Germinal center (tissue), 1 donor: ENCODE measurements around the gene KHDRBS1.
A peak's percentile ranks its signal among the peaks of the same experiment; 100 is the strongest.
"Not testable (repeated sequence)": the region's sequence is repeated elsewhere in the genome, so short reads cannot be mapped to it uniquely, and the experiment has no call there.

Source experiments
- DNase-seq: peaks from one replicate; pipeline ENCODE4 v3.0.0; 2012; ENCODE audit warnings: mixed read lengths, low spot score

Gene KHDRBS1

GRCh38 chr1:32013386-32014198, at the start of gene KHDRBS1:
Gene KHDRBS1 (plus strand): TSS chr1:32013868. CDS start chr1:32013996, 128 bp downstream.
- peak; percentile 100 for DNase-seq

DNA sequence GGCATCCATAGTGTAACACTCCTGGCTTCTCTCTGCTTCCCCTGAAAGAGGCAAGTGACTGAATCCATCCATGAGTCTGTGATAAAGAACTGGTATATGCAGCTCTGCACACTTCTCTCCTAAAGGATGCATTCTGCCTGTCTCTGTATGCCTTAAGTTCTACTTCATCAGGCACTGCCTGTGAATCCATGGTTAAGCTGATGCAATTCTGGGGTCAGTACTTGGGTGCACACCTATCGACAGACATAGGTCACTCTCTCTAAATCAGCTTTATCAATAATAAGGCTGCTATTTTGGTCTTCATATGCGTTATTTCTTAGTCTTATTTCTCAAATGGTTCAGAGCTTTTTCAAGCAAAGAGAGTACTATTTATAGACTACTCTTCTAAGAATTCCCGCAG, 42.8 kb upstream of the KHDRBS1 start:
- no peak for DNase-seq

DNA sequence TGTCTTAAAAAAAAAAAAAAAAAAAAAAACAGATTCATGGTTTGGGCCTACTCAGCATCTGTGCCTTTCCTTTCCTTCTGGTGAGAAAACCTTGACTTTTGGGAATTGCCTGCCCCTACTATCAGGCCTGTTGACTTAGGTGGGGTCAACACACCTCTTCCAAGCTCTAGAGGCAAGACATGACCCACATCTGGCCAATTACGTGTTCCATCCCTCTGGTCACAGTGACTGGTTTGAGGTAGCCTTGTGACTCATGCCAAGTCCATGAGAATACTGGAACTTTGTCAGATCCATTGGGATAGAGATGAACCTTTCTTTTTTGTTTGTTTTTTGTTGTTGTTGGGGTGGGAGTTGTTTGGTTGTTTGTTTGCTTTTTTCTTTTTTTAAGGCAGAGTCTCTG, 37.3 kb upstream of the KHDRBS1 start:
- DNase-seq = no peak

DNA sequence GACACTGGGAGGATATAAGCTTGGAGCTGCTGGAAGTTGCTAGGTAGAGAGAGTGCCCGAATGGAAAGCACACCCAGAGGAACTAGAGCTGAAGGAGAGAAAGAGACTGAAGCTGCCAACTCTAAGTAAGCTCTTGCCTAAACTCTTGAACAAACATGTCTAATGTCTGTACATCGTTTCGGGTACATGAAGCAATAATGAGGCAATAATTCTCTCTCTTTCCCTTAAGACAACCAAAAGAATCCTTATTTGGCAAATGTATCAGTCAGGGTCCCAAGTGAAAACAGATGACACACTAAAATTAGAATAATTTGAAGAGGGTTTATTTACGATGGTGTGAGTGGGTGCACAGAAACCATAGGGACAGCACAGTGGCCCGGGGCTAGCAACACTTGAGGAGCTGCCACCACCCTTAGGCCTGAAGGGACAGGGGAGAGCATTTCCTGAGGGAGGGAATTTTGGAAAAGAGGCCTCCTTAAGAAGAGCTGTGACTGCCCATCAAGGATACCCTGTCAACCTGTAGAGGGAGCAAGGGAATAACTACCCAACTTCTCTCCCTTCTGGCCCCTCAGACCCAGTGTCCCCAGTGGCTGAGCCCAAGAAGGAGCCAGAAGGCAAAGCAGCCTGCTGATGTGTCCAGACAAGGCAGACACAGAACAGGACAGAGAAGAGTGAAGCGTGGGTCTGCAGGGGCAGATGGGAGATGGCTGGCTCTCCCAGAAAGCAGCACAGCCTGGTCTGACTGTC, 36.1 kb upstream of the KHDRBS1 start:
- DNase-seq = no peak

GRCh38 chr1:31978843-31979400, 34.7 kb upstream of the KHDRBS1 start:
- no peak for DNase-seq

DNA sequence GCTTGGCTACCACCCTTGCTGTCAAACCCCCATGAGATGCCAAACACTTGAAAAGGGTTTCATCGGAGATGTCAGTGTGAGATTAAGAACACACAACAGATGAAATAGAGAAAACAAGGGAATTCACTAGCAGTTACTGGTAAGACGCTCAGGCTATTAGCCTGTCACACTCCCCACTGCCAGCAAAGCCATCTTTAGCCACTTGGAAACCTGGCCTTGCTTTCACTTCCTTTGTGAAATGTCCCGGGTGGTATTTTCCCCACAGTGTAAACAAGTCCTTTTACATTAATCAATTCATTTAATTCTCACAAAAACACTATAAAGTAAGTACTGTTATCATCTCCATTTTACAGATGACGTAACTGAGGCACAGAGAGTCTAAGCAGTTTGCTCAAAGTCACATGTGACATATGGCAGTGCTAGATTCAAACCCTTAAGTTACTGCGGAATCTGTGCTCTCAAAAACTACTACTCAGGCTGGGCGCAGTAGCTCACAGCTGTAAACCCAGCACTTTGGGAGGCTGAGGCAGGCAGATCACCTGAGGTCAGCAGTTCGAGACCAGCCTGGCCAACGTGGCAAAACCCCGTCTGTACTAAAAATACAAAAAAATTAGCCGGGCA, 32.7 kb upstream of the KHDRBS1 start:
- DNase-seq = peak; percentile 36

DNA sequence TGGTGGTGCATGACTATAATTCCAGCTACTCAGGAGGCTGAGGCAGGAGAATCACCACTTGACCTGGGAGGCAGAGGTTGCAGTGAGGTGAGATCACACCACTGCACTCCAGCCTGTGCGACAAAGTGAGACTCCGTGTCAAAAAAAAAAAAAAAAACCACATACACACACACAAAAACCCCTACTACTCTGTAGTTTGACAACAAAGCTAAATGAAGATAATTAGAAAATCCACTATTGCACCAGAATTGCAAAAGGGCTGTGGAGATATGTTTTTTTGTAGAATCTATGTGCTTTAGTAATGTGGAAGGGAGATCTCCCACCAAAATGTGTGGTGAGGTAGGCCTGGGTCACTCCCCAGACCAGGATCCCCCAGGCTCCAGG, 32.2 kb upstream of the KHDRBS1 start:
- DNase-seq = no peak

DNA sequence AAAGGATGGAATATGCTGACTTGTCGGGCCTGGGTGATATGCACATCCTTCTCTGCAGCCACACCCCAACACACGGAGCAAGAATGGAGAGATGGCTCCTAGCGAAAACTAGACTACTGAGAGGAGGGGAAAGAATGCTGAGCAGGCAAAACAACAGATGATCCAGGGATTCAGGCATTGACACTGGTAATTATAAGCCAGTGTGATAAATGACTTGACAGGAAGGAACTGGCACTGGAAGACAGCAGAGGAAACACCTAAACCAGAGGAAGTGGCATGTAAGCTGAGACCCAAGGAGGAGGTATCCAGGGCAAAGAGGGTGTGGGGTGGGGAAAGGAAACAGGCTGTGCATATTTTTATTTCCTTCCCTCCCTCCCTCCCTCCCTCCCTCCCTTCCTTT, 31.7 kb upstream of the KHDRBS1 start:
- DNase-seq = no peak

GRCh38 chr1:31984419-31985347, 29.0 kb upstream of the KHDRBS1 start:
- no peak for DNase-seq

DNA sequence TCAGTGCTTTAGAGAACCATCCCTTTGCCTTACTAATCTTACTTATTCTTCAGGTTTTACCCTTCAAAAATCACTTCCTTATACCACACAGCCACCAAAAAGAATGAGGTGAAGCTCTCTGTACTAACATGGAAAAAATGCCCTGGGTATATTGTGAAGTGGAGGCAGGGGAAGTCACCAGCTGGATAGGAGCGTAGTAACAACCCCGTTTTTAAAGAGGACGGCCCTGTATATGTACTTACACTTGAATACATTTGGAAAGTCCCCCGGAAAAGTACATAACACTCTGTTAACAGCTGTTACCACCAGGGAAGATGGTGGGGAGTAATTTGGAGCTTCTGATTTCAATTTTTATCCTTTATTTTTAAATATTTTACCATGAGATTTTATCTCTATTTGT, 28.2 kb upstream of the KHDRBS1 start:
- no peak for DNase-seq

GRCh38 chr1:31987135-31987619, 26.5 kb upstream of the KHDRBS1 start:
- DNase-seq = no peak

DNA sequence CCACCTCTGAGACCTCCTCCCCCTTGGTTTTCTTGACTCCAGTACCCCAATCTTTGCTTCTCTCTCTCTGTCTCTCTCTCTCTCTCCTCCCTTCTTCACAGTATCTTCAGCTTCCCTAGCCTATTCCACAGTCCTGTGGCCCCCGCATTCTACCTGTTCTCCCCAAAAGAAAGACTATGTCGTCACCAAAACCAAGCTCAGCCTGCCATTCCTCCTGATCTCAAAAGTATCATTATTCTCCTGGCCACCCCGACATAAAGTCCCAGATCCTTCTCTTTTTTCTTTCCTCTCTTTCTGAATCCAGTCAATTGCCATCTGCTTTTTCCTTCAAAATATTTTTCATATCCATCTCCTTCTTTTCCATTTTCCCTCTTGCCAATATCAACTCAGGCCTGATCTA, 23.7 kb upstream of the KHDRBS1 start:
- no peak for DNase-seq

DNA sequence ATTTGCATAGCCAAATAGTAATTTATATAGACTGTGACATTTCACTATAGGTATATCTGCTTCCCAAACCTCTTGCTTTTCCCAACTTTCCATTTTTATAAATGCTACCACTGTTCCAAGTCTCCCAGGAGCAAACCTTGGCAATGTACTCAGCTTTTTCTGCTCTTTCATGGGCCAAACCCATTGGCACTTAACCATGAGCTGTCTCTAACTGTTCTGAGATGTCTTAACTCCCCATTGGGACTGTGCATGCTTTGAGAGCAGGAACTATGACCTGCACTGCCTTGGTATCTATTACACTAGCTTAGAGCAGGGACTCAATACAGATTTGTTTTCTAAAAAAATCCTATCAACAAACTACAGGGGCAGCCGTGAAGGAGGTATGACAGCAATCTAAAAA, 22.5 kb upstream of the KHDRBS1 start:
- DNase-seq = no peak

- no peak for DNase-seq
Observed at GRCh38 chr1:31995263-31995662, 18.4 kb upstream of the KHDRBS1 start.

DNA sequence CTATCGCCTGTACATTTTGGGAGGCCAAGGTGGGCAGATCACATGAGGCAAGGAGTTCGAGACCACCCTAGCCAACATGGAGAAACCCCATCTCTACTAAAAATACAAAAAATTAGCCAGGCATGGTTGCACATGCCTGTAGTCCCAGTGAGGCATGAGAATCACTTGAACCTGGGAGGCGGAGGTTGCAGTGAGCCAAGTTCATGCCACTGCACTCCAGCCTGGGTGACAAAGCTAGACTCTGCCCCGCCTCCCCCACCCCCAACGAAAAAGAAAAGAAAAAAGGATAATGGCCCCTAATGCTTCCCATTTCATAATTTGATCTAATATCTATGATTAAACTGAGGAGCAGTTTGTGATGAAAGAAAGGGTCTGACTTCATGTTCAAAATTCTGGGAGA, 17.5 kb upstream of the KHDRBS1 start:
- DNase-seq = not testable (repeated sequence)

GRCh38 chr1:32001863-32002262, 11.8 kb upstream of the KHDRBS1 start:
- DNase-seq = no peak

- DNase-seq = not testable (repeated sequence)
Observed at GRCh38 chr1:32002285-32002684, 11.4 kb upstream of the KHDRBS1 start.

GRCh38 chr1:32005522-32005921, 8.1 kb upstream of the KHDRBS1 start:
- no peak for DNase-seq

DNA sequence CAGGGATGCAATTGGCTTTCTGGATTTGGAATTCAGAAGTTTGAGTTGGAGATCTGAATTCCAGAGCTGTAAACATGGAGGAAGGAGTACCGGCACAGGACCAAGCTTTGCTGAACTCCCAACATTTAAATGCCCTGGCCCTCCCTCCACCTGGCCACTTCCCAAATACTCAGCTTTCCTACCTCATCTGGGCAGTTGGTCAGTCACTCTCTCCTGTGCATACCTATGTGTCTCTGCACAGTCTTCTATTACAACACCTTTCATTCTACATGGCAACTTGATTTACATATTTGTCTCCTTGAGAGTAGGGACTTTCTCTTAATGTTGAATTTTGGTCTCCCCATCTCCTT, 6.1 kb upstream of the KHDRBS1 start:
- DNase-seq = no peak

GRCh38 chr1:32010246-32010645, 3.4 kb upstream of the KHDRBS1 start:
- no peak for DNase-seq

- DNase-seq = no peak
Observed at GRCh38 chr1:32012709-32013385, 821 bp upstream of the KHDRBS1 start.
